Hepatic stellate cell (primary cell): Measurements from ENCODE around the gene PPIE.

ENCODE experiments used
- DNase-seq: peaks from one replicate; pipeline ENCODE4 v3.0.0; 2011; ENCODE audit warnings: low spot score

Gene PPIE

GRCh38 chr1:39738622-39739366, at the start of gene PPIE:
TSS of gene PPIE (plus strand) at chr1:39738882. CDS start at chr1:39738901, 19 bp downstream.
- DNase-seq: peak; percentile 74

DNA sequence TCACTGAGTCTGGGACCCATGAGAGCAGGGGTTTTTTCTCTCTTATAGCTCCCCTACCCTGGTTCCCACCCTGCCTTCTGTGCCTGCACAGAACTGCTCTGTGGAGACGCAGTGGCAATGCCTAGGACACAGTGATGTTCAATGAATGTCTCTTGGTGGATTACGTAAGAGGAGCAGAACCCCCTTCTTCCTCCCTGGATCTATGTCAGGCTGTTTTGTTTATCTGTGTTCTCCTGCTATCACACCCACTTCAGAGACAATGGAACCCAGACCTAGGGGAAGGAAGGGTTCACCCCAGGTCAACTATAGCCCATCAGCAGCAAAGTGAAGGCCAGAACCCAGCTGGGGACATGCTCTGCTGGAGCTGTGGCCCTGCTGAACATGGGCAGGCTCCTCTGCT, 49.5 kb upstream of the PPIE start:
- DNase-seq: no peak

DNA sequence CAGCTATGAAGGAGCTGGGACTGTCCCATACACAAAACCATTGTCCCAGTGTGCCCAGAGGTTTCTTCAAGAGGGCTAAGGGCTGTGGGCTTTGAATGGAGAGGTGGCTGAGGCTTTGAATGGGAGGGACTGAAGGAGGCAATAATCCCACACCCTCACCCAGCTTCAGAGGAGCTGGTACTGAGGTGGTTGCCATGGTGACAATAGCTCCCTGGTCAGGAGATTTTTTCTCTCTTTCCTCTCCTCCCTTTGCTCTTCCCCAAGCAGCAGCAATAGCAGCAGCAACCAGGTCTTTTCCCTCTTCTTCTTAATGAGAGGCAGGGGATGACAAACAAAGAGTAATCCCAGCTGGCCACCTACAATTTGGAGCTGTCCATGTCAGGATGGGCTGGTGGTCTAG, 49.0 kb upstream of the PPIE start:
- DNase-seq: no peak

DNA sequence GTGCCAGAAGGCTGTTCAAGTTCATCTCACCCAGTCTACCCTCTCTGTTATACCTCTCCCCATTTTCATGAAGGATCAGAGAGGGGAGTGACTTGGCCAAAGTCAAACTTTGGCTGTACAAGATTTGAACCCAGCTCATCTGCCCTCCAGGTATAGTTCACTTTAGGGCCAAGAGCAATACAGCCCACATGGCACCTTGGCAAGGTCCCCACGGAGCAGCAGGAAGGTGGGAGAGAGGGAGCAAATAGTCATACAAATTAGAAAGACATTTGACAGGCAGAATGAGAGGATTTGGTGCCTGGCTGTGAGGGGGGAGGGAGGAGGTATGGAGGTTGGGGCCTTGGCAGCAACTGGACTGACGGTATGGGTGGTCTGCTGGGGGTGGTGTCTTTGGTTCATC, 48.5 kb upstream of the PPIE start:
- DNase-seq: no peak

- no peak for DNase-seq
These were observed 47.8 kb upstream of the PPIE start for GRCh38 chr1:39690794-39691382.

DNA sequence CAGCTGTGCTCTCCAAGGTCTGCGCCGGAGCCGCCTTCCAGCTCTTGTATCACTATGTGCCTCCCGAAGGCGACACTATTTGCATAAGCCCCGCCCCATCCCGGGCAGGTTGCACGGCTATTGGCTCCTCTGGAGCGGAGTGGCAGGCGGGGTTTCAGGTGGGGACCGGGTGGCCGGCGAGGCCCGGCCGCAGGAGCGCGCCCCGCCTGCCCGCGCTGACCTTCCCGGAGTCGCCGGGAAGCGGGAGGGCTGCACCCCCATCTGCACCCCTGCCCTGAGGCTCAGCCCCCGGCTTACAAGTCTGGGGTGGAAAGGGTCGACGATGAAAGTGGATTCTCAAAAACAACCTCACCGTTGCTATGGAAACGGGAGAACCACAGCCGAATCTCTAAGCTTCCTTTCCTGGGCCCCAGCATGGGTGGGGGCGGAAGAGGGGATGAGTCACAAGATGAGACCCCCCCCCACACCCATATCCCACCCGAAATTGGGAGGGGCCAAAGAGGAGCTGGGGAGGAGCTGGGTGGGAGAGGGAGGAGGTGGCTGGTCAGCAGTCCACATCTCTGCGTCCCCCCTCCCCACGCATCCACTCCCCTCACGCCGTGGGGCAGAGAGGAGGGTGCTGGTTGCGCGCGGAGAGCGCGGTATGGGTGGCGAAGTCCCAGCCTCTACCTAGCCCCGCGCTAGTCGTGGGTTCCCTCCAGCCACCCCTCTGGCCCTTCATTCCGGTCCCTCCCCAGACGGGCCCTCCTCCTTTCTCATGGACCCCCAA, 47.1 kb upstream of the PPIE start, which contains the start of gene HPCAL4:
Gene HPCAL4 (minus strand): TSS at position 51 of the 769 bp plus-strand sequence. CDS start 6,830 bp downstream, outside the sequence.
- DNase-seq: peak; percentile 77

DNA sequence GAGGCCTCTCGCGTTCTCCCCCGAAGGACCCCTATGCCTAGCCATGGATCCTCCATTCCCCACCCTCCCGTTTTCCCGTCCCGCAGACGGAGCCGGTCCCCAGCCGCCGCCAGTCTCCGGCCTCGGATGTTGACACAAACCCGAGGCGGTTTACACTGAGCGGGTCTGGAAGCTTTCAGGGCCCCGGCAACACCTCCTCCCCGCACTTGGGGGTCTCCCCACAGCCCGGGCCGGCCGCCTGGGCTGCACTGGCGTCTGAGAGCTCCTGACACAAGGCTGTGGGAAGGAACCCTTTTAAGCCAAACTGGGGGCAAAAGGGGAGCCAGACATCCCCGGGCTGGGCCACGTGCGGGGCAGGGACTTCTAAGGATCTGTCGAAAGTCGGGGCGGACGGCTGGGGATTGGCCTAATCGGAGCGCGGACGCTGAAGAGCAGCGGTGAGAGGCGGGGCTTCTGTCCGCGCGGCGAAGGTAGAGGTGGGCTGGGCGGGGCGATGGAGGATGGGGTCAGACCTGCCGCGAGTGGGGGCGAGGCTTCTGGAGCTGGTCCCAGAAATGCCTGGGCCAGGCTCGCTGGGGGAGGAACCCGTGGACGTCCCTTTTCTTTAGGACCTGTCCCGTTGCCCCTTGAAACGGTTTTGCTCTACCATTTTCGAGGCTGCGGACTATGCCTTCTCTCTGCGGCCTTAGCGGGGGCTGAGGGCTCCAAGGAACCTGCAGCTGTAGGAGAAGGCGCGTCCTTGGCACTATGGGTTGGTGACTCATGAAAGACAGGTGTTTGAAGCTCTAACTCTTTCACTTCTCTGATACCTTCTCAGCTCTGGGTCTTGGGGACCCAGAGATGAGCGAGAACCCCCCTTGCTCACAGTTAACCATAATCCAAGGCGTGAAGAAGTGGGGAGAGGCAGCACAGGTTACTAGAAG, 46.3 kb upstream of the PPIE start:
- DNase-seq: no peak

DNA sequence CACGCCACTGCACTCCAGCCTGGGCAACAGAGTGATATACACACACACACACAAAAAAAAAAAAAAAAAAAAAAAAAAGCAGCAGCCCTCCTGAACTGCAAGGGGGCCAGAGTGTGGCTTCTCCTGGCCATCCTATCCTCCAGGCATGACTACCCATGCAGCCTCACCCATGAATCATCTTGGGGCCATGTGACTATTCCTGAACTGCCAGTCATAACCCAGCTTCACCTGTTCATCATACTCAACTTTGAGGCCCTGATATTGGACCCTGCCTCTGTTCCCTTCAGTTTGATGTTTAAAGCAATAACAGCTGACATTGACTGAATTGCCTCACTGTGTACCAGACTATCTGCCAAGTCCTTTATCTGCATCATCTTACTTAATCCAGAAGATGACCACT, 44.7 kb upstream of the PPIE start:
- no peak for DNase-seq

DNA sequence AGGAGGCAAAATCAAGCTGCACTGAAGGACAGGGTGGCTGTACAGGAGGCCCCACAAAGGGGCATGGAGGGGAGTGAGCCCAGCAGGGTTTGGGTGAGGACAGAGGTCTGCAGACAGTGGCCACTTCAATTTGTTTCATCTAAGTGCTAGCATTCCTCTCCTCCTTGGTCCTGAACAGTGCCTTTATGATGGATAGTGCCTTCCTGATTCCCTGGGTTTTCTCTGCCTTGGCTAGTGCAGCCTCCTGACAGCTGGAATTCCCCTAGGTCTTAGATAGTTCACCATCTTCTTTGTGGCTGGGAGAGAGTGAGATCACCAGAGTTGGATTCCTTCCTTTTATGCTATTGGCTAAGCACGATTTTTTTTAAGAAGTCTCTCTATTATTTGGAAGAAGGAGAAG, 43.7 kb upstream of the PPIE start:
- DNase-seq: no peak

DNA sequence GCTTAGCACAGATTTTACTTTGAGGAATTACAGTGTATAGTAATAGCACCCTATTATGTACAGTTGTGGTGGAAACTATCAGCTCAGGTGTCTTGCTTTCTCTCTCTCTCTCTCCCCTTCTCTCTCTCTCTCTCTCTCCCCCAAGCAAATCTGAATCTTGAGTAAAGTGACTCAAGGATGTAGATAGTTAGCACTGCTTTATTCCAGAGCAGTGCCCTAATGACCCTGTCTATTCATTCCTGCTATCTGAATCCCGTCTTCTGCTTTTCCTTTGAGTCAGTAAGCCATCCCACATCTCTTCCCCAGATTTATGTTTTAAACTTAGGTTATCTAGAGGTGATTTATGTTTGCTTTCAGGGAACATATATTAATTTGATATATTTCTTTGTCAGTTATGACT, 42.2 kb upstream of the PPIE start:
- no peak for DNase-seq

- DNase-seq: no peak
These were observed 40.1 kb upstream of the PPIE start for GRCh38 chr1:39698568-39698967.

GRCh38 chr1:39699419-39699818, 39.3 kb upstream of the PPIE start:
- DNase-seq: no peak

DNA sequence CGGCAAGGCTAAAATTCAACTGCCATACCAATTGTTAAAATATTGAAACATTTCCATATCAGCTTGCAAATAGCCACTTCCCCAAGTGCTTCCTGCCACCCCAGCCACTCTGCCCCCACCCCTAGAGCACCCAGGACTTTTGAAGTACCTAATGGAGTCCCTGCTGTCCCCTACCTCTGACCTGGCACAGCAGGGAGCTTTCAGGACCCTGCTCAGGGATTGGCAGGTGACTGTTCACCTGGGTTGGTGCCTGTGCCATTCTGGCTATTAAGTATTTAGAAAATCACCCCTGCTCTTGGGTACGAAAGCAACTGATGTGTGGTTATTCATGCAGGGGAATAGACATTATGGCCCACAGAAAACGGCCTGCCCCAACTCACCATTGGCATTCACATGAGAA, 38.3 kb upstream of the PPIE start:
- no peak for DNase-seq

DNA sequence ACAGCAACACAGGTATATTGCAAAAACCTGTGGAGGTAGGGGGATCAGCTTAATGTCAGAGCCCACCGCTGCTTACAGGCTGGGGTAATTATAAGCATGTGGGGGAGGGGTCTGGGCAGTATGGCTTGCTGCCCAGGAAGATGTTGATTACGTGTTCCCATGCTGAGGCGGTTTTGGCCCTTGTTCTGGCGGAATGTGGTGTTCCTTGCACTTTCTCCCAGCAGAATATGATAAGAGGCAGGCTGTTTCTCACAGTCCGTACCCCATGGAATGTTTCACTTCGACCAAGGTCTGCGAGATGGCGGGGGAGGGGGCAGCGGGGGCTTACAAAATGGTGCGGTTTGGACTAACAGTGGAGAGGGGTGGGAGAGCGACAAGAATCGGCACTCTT, 37.6 kb upstream of the PPIE start:
- DNase-seq: no peak

DNA sequence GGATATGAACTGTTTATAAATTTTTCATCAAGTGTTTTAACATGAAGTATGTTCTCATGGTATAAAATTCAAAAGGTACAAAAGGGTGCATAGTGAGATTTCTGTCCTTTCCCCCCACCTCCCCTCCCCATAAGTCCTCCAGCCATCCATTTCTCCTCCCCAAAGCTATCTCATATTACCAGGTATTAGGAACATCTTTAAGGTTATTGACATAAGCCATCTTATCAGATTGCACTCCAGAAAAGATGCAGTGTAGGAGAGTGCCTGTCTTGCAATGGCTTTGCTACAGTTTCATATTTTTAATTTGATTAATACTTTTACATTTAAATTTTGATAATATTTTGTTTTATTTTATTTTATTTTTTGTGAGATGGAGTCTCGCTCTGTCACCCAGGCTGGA, 33.9 kb upstream of the PPIE start:
- DNase-seq: no peak

- DNase-seq: no peak
These were observed 31.2 kb upstream of the PPIE start for GRCh38 chr1:39707506-39707905.

- DNase-seq: no peak
These were observed 27.3 kb upstream of the PPIE start for GRCh38 chr1:39711104-39711965.

DNA sequence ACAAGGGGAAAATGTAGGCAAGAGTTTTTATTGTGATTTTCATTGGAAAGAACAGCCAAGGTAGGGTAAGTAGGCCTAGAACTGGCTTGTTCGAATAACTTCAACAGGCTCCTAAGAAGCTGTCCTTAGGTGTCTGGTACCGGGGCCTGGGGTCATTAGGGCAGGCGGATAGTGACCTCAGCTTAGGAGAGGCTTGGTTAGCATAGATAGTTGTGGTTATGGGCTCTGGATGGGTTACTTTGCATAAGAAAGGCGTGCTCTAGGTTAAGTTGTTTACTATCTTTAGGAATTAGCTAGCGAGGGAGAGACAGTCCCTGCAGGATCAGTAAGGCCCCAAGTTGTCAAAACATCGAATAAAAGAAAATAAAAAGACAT, 26.7 kb upstream of the PPIE start:
- no peak for DNase-seq

DNA sequence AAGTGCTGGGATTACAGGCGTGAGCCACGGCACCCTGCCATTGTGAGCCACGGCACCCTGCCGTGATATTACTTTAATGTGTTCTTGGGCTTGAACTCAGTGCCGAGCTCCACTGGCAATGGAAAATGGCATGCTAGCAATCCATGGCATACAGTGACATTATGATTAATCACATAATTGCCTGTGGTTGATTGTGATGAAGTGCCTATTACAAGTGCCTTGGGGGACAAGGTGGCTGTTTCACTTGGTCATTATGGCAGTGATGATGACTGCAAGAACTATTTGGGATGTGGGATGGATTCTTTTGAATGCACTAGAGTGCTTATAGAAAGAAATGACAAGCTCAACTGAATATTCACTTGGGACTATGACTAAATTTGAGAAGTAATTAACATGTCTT, 25.1 kb upstream of the PPIE start:
- no peak for DNase-seq

GRCh38 chr1:39717809-39718208, 20.9 kb upstream of the PPIE start:
- no peak for DNase-seq
